Liver (tissue), 9 donors: ENCODE results near the gene TACR2. TPM values are rescaled to one million over a fixed set of nuclear protein-coding genes. Genes with fewer than 3 reads are reported as not detected.

ENCODE experiments used
- DNase-seq: peaks from one replicate; pipeline ENCODE4 v3.0.0-alpha.2; 2017; ENCODE audit warnings: low spot score
- H3K27ac ChIP-seq, 2 donors: one replicate each; pipeline ENCODE4 v1.7.0; 2013; ENCODE audit warnings: inconsistent platforms in 2 of 2, low read length in 2 of 2, control low read depth in 1 of 2, low read depth in 1 of 2, mild to moderate bottlenecking in 1 of 2
- H3K27me3 ChIP-seq, 4 donors: one replicate each; pipeline versions ENCODE4 v1.6.1 to v1.7.0; 2013; ENCODE audit warnings: low read length in 3 of 4, inconsistent platforms in 1 of 4, mild to moderate bottlenecking in 1 of 4, moderate library complexity in 1 of 4; ENCODE audit not compliant: control insufficient read depth in 4 of 4, insufficient read depth in 4 of 4
- H3K36me3 ChIP-seq, 4 donors: one replicate each; pipeline versions ENCODE4 v1.6.1 to v1.7.0; 2013; ENCODE audit warnings: low read length in 3 of 4, mild to moderate bottlenecking in 3 of 4, low read depth in 1 of 4, moderate library complexity in 1 of 4; ENCODE audit not compliant: control insufficient read depth in 4 of 4, insufficient read depth in 3 of 4
- H3K4me1 ChIP-seq, 4 donors: one replicate each; pipeline versions ENCODE4 v1.6.1 to v1.7.0; 2013; ENCODE audit warnings: low read length in 3 of 4, mild to moderate bottlenecking in 3 of 4, moderate library complexity in 1 of 4; ENCODE audit not compliant: control insufficient read depth in 4 of 4, insufficient read depth in 4 of 4
- H3K4me3 ChIP-seq, 3 donors: one replicate each; pipeline versions ENCODE4 v1.6.1 to v1.7.0; 2013; ENCODE audit warnings: low read length in 3 of 3, control low read depth in 1 of 3, low read depth in 1 of 3, mild to moderate bottlenecking in 1 of 3
- H3K9ac ChIP-seq, 2 donors: one replicate each; pipeline ENCODE4 v1.7.0; 2013; ENCODE audit warnings: low read length in 2 of 2, mild to moderate bottlenecking in 2 of 2, moderate library complexity in 2 of 2, control low read depth in 1 of 2, low read depth in 1 of 2
- H3K9me3 ChIP-seq, 4 donors: one replicate each; pipeline versions ENCODE4 v1.6.1 to v1.7.0; 2013; ENCODE audit warnings: low read length in 3 of 4; ENCODE audit not compliant: control insufficient read depth in 4 of 4
- EGR1 ChIP-seq, 2 donors: IDR thresholded peaks; 2 replicates each; pipeline ENCODE4 v1.6.1; 2016 to 2018; ENCODE audit warnings: antibody characterized with exemption in 2 of 2, low read depth in 2 of 2
- FOXA1 ChIP-seq: IDR thresholded peaks from 2 replicates; pipeline ENCODE4 v1.6.1; 2016; ENCODE audit warnings: antibody characterized with exemption
- FOXA2 ChIP-seq: IDR thresholded peaks from 2 replicates; pipeline ENCODE4 v1.6.1; 2016; ENCODE audit warnings: antibody characterized with exemption
- GABPA ChIP-seq, 2 donors: IDR thresholded peaks in 1 of 2; conservative IDR thresholded peaks in 1 of 2; 2 replicates each; pipeline ENCODE4 v1.6.1; 2016; ENCODE audit warnings: antibody characterized with exemption in 2 of 2, mild to moderate bottlenecking in 1 of 2, moderate library complexity in 1 of 2
- HNF4G ChIP-seq: IDR thresholded peaks from 2 replicates; pipeline ENCODE4 v1.6.1; 2016; ENCODE audit warnings: antibody characterized with exemption
- JUND ChIP-seq, 2 donors: IDR thresholded peaks; 2 replicates each; pipeline ENCODE4 v1.6.1; 2016; ENCODE audit warnings: antibody characterized with exemption in 2 of 2
- NR2F2 ChIP-seq: IDR thresholded peaks from 2 replicates; pipeline ENCODE4 v1.6.1; 2016; ENCODE audit warnings: antibody characterized with exemption
- RAD21 ChIP-seq, 2 donors: IDR thresholded peaks; 2 replicates each; pipeline ENCODE4 v1.6.1; 2016; ENCODE audit warnings: antibody characterized with exemption in 2 of 2, mild to moderate bottlenecking in 2 of 2
- RXRA ChIP-seq, 2 donors: IDR thresholded peaks; 2 replicates each; pipeline ENCODE4 v1.6.1; 2017 to 2018; ENCODE audit warnings: antibody characterized with exemption in 2 of 2, mild to moderate bottlenecking in 1 of 2
- SP1 ChIP-seq: IDR thresholded peaks from 2 replicates; pipeline ENCODE4 v1.6.1; 2018; ENCODE audit warnings: antibody characterized with exemption, mild to moderate bottlenecking
- TAF1 ChIP-seq: conservative IDR thresholded peaks from 2 replicates; pipeline ENCODE4 v1.6.1; 2016; ENCODE audit warnings: antibody characterized with exemption, mild to moderate bottlenecking
- YY1 ChIP-seq: IDR thresholded peaks from 2 replicates; pipeline ENCODE4 v1.6.1; 2016; ENCODE audit warnings: antibody characterized with exemption, mild to moderate bottlenecking
- WGBS: extraction: QIAGEN DNeasy Blood & Tissue Kit; methylation state at CpG from one replicate; pipeline ENCODE4 v1.1.7; 2013; 5-methylcytosine and 5-hydroxymethylcytosine counted together
- polyA plus RNA-seq, 2 donors: library from polyadenylated mRNA; stranded (reverse) in 1 of 2; unstranded in 1 of 2; fragments of 200-250 nt in 1 of 2; fragments of >200 nt in 1 of 2; fragmentation: Nextera tagmentation in 1 of 2; extraction: Ambion mirVana in 1 of 2; gene quantifications; one replicate each; pipeline versions ENCODE4 v1.2.1 to v1.2.3, GENCODE V29; 2013 to 2015
- total RNA-seq, 2 donors: library from RNA; depleted of rRNA; stranded (reverse); fragments of >200 nt; gene quantifications; one replicate each; pipeline ENCODE4 v1.2.3, GENCODE V29; 2014
- TF ChIP-seq, protein P1 (sequence below): IDR thresholded peaks from 2 replicates; pipeline ENCODE4 v1.6.1; 2016; ENCODE audit warnings: antibody characterized with exemption, mild to moderate bottlenecking
- TF ChIP-seq, protein P2 (sequence below): IDR thresholded peaks from 2 replicates; pipeline ENCODE4 v1.6.1; 2016; ENCODE audit warnings: antibody characterized with exemption
- TF ChIP-seq, protein P3 (sequence below): IDR thresholded peaks from 2 replicates; pipeline ENCODE4 v1.6.1; 2016; ENCODE audit warnings: antibody characterized with exemption
- TF ChIP-seq, protein P4 (sequence below): IDR thresholded peaks from 2 replicates; pipeline ENCODE4 v1.6.1; 2016; ENCODE audit warnings: antibody characterized with exemption
- donor health status: healthy.
- donor health status: healthy.
- donor health status: healthy.
- donor health status: healthy.
- donor health status: healthy.

Gene TACR2
- total and polyA plus RNA-seq, 4 donors = 0.08 to 0.18 (median 0.12) TPM; not detected in 1

DNA sequence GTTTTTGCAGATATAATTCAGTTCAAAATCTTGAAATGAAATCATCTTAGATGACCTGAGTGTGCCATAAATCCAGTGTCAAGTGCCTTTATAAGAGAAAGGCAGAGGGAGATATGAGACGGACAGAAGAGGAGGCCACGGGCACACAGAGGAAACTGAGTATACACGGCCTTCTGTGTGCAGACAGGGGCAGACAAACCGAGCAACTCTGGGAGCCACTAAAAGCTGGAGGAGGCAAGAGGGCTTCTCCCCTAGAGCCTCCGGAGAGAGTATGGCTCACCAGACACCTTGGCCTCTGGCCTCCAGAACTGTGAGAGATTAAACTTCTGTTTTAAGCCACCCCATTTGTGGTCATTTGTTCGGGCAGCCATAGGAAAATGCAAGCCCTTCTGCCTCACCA lies 47.2 kb upstream of the TACR2 start:
- H3K4me1 ChIP-seq = peaks cover 0 to 7% (median 2%) of the 10 kb centered on the region in 4 donors

DNA sequence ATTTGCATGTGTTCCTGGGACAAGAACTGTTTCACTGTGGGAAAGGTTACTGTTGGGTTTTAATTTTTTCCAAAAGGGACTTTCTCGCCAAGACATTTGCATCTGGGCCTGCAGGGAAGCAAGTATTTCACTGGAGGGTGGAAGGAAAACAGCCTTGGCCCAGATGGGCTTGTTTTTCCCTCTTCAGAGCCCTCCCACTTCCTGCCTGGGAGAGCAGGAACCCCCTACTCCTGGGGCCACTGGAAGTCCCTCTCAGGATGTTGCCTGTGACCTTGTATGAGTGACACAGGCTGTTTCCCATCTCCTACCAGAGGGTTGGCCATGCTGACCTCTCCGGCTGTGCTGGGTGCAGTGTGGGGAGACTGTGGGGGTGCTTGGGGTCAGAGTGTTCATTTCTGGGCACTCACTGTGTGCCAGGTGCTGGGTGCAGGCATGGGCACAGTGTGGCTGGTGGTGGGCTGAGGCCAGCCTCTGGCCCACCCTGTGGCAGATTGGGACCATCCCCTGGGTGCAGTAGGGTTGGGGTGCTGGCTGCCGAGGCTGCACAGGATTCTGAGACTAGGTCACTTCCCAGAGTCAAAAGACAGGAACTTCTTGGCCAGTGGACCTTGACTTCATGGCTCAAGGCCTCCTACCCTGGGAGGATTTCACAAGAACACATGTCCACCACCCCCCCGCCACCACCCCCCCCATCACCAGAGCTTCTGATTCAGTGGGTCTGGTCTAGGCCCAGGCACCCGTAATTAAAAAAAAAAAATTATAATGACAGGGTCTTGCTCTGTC lies 44.7 kb upstream of the TACR2 start:
- Histone ChIP-seq H3K36me3 (no peaks in the 10 kb centered on the region), H3K9me3 (no peaks in the 10 kb centered on the region), H3K4me3 (no peak overlapping the region), H3K27ac (peak overlapping the region in 1 of 2 donors; percentile 53), H3K4me1 (peaks cover 0 to 7% (median 2%) of the 10 kb centered on the region in 4 donors), H3K27me3 (no peaks in the 10 kb centered on the region), H3K9ac (no peak overlapping the region)
- no peak for DNase-seq
- 81% methylated on average over 5 of the region's 5 CpGs for whole genome bisulfite sequencing
- TF ChIP-seq, protein P1, sequence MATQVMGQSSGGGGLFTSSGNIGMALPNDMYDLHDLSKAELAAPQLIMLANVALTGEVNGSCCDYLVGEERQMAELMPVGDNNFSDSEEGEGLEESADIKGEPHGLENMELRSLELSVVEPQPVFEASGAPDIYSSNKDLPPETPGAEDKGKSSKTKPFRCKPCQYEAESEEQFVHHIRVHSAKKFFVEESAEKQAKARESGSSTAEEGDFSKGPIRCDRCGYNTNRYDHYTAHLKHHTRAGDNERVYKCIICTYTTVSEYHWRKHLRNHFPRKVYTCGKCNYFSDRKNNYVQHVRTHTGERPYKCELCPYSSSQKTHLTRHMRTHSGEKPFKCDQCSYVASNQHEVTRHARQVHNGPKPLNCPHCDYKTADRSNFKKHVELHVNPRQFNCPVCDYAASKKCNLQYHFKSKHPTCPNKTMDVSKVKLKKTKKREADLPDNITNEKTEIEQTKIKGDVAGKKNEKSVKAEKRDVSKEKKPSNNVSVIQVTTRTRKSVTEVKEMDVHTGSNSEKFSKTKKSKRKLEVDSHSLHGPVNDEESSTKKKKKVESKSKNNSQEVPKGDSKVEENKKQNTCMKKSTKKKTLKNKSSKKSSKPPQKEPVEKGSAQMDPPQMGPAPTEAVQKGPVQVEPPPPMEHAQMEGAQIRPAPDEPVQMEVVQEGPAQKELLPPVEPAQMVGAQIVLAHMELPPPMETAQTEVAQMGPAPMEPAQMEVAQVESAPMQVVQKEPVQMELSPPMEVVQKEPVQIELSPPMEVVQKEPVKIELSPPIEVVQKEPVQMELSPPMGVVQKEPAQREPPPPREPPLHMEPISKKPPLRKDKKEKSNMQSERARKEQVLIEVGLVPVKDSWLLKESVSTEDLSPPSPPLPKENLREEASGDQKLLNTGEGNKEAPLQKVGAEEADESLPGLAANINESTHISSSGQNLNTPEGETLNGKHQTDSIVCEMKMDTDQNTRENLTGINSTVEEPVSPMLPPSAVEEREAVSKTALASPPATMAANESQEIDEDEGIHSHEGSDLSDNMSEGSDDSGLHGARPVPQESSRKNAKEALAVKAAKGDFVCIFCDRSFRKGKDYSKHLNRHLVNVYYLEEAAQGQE = no peak
- TF ChIP-seq, protein P2, sequence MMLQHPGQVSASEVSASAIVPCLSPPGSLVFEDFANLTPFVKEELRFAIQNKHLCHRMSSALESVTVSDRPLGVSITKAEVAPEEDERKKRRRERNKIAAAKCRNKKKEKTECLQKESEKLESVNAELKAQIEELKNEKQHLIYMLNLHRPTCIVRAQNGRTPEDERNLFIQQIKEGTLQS = no peak
- TF ChIP-seq EGR1 (IDR thresholded peaks at IDR 0.05; ENCODE audit: low read depth in 2 of 2) (no peak), SP1 (peak; percentile 13), NR2F2 (peak; percentile 91), RAD21 (IDR thresholded peaks at IDR 0.05) (no peak), YY1 (no peak), RXRA (IDR thresholded peaks at IDR 0.05) (no peak), TAF1 (no peak), HNF4G (no peak), JUND (IDR thresholded peaks at IDR 0.05) (no peak), FOXA1 (no peak), GABPA (IDR thresholded peaks at IDR 0.05 in 1 of 2, conservative IDR thresholded peaks at IDR 0.05 in 1 of 2) (no peak), FOXA2 (no peak)
- TF ChIP-seq, protein P3, sequence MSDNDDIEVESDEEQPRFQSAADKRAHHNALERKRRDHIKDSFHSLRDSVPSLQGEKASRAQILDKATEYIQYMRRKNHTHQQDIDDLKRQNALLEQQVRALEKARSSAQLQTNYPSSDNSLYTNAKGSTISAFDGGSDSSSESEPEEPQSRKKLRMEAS = peak; percentile 27

More for the DNA sequence above, 47.2 kb upstream of the TACR2 start:
- Histone ChIP-seq H3K27me3 (no peaks in the 10 kb centered on the region), H3K27ac (peak overlapping the region; percentile 14 to 22), H3K4me3 (no peak overlapping the region), H3K36me3 (no peaks in the 10 kb centered on the region), H3K9me3 (no peaks in the 10 kb centered on the region), H3K9ac (no peak overlapping the region)
- DNase-seq = no peak
- 84% methylated on average over 6 of the region's 6 CpGs for WGBS
- TF ChIP-seq HNF4G (no peak), FOXA1 (no peak), RXRA (IDR thresholded peaks at IDR 0.05) (no peak), SP1 (no peak), FOXA2 (no peak)
- TF ChIP-seq, protein P2 = no peak
- TF ChIP-seq, protein P4, sequence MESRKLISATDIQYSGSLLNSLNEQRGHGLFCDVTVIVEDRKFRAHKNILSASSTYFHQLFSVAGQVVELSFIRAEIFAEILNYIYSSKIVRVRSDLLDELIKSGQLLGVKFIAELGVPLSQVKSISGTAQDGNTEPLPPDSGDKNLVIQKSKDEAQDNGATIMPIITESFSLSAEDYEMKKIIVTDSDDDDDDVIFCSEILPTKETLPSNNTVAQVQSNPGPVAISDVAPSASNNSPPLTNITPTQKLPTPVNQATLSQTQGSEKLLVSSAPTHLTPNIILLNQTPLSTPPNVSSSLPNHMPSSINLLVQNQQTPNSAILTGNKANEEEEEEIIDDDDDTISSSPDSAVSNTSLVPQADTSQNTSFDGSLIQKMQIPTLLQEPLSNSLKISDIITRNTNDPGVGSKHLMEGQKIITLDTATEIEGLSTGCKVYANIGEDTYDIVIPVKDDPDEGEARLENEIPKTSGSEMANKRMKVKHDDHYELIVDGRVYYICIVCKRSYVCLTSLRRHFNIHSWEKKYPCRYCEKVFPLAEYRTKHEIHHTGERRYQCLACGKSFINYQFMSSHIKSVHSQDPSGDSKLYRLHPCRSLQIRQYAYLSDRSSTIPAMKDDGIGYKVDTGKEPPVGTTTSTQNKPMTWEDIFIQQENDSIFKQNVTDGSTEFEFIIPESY = no peak
- TF ChIP-seq, protein P1 = no peak
